SK-N-MC (cell line): Measurements from ENCODE around the gene SEZ6.

Source experiments
- EZH2 ChIP-seq: fragments of 200-600 bp; sonication (generic); IDR thresholded peaks from one replicate; pipeline ENCODE4 v1.6.1; 2017; ENCODE audit warnings: antibody characterized with exemption
- POLR2AphosphoS5 ChIP-seq: IDR thresholded peaks from 2 replicates; pipeline ENCODE4 v1.6.1; 2012; ENCODE audit warnings: mild to moderate bottlenecking, low read depth, low read length, borderline replicate concordance

DNA sequence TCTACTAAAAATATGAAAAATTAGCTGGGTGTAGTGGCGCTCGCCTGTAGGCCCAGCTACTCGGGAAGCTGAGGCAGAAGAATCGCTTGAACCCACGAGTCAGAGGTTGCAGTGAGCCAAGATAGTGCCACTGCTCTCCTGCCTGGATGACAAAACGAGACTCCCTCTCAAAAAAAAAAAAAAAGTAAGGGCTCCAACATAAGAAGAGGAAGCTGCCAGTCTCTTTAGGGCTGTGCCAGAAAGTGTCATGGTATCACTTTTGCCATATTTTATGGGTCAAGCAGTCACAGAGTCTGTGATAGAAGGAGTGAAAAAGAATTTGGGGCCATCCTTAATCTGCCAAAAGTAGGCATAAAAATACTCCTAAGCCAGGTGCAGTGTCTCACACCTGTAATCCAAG is 35.7 kb upstream of the SEZ6 start:
- no peak for TF ChIP-seq EZH2
- TF ChIP-seq POLR2AphosphoS5 = no peak
